GM21825 (cell line): ENCODE measurements around the gene N4BP2.

Source experiments
- ATAC-seq: cut with Tn5 transposase; IDR thresholded peaks from one replicate; pipeline ENCODE4 v1.9.1; 2021; ENCODE audit warnings: mild to moderate bottlenecking, moderate library complexity; ENCODE audit not compliant: unreplicated experiment

The N4BP2 gene

DNA sequence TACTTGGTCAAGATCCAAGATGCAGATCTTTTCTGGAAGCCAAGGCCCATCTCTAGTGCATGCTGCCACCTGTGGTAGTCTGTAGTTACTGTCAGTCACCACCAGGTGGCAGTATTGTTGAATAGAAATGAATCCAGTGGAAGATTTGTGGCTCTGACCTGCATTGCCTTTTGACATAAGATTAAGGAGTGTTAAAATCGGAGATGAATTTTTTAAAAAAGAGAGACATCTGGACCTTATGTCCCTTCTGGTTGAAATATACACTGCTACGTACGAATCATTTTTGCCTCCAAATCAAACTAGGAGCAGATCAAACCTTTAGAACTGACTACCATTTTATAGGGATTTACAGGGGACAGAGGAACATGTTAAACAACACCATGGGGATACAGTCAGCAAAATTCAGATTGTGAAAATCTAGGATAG lies 93.3 kb downstream of the N4BP2 start:
- ATAC-seq, result peak; percentile 74

GRCh38 chr4:40150932-40151331 lies 94.3 kb downstream of the N4BP2 start:
- ATAC-seq, result no peak

- ATAC-seq, result no peak
Observed at GRCh38 chr4:40152637-40153036, 96.0 kb downstream of the N4BP2 start.

- ATAC-seq, result no peak
Observed at GRCh38 chr4:40157436-40157835, 100.8 kb downstream of the N4BP2 start.

GRCh38 chr4:40160258-40160657 lies 103.6 kb downstream of the N4BP2 start:
- ATAC-seq, result no peak

GRCh38 chr4:40164459-40164858 lies 107.8 kb downstream of the N4BP2 start:
- ATAC-seq, result no peak

DNA sequence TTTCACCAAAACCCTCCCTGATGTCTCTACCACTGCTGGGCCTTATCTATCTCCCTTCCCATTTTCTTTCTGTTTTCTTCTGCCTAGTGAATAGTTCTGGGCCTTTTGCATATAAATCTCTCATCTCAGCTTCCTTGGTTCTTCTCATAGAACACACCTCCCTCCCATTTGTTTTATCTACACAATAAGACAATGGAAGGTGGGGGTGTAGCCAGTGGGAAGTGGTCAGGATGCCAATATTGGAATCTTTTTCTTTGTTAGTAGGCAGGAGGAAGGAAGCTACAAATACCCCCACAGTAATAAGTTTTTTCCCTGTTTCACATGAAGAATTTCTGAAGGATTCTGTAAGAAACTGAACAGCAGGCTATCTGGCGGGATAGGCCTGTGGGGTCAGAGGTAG lies 109.3 kb downstream of the N4BP2 start:
- no peak for ATAC-seq

- ATAC-seq, result no peak
Observed at GRCh38 chr4:40168070-40168469, 111.4 kb downstream of the N4BP2 start.

DNA sequence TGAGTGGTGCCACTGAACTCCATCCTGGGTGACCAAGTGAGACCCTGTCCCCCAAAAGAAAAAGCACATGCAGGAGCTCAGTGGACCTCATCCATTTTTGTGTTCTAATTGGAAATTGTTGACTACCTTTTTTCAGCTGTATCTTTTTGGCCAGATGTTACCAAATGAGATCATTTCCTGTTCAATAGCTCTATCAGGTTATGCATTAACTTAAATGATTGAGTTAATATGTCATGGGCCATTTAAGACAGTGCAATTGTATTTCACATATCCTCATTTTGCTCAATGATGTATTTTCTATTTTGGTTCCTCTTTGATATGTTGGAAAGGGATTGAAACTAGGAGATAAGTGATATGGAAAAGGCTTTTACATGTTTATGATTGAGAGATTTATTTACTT lies 113.9 kb downstream of the N4BP2 start:
- ATAC-seq, result peak; percentile 73

DNA sequence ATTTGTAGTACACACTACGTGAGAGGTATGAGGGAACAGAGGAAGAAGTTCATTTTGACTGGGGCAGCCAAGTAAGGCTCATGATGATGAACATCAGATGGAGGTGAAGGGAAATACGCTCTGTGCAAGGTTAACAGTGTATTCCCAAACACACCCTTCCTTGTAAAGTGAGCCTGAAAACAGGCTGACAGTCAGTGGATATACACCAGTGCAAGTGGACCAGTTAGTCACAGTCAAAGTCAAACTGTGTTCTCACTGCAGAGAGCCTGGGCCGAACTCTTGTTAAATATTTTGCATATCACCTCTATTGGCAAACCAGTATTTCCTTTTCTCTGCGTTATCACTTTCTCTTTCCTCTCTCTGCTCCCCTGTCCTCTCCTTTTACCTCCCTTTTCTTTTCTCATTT lies 116.8 kb downstream of the N4BP2 start:
- ATAC-seq, result peak; percentile 70

- no peak for ATAC-seq
Observed at GRCh38 chr4:40176602-40177001, 120.0 kb downstream of the N4BP2 start.

DNA sequence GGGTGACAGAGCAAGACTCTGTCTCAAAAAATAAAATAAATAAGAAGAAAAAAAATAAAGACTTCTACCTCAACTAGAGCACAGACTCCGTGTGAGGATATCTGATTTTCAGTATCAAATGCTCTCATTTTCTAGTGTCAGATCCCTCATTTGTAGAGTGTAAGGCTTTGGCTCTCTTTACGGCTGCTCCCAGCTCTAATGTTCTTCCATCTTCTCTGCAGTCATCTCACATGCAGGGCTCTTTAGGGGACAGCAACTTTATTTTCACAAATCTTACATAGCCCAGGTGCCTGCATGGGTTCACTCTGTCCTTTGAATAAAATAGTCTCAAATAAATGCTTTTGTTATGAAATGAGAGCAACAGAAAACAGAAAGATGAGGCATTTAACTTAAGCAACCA lies 120.9 kb downstream of the N4BP2 start:
- ATAC-seq, result no peak

- no peak for ATAC-seq
Observed at GRCh38 chr4:40178672-40179071, 122.0 kb downstream of the N4BP2 start.

GRCh38 chr4:40179360-40179759 lies 122.7 kb downstream of the N4BP2 start:
- ATAC-seq, result no peak

- no peak for ATAC-seq
Observed at GRCh38 chr4:40180356-40180755, 123.7 kb downstream of the N4BP2 start.

- no peak for ATAC-seq
Observed at GRCh38 chr4:40182001-40182400, 125.4 kb downstream of the N4BP2 start.

DNA sequence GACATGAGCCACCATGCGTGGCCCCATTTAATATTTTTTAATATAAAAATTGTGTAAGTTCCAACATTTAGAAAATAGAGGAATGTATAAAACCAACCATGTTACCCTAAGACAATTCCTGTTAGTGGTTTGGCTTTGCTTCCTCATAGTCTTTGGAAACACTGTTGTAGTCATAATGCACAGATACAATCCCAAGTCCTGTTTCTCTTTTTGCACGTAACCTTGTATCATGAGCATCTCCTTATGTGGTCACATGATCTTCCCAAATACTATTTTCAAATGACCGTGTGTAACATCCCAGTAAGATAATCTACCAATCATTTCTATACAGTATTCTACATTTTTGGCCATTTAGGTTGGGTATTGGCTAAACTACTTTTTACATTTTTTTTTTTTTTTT lies 126.3 kb downstream of the N4BP2 start:
- ATAC-seq, result no peak

- ATAC-seq, result peak; percentile 33
Observed at GRCh38 chr4:40183615-40184411, 127.2 kb downstream of the N4BP2 start.

DNA sequence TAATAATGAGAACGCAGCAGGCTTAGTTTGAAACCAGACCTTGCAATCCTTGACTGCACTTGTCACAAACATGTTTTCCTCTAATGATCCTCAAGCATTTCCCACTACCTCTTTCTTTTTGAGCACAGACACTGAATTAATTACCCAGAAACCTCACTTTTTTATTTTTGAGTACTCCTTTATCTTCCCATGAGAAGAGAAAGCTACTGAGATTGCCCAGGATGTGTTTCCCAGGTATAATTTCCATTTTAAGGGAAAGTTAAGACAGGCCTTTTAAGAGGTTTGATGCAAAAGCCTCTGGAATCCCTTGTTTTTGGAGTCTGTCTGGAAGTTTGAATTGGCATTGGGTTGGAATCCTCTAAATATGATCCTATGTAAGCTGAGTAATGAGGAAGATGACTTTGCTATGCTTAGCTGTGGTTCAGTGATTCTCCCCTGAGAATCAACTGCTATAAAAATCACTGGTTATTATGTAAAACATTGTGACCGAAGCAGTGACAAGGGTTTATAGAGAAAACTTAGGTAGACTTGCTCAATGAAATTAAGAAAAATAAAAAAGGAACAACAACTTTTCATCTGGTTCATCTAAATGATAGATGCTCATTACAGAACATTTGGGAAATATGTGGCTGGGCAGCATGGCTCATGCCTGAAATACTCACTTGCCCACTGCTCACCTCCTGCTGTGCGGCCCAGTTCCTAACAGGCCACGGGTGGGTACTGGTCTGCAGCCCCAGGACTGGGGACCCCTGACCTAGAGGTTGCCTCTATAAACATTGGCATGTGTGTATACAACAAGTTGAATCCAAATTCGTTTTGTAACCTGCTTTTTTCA lies 129.4 kb downstream of the N4BP2 start:
- ATAC-seq, result peak; percentile 47

DNA sequence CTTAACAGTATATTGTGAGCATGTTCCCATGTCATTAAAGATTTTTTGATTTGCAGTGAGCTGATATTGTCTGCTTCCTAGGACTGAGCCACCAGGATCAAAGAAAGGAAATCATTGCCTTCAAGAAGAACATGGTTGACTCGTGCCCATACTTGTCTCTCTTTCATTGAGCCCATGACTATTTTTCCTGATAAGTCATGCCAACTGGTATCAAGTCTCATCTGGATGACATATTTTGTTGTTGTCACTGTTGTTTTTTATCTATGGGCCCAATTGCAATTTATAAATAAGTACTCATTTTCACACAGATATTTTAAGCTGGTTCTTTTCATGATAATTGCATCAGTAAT lies 130.0 kb downstream of the N4BP2 start:
- ATAC-seq, result no peak

DNA sequence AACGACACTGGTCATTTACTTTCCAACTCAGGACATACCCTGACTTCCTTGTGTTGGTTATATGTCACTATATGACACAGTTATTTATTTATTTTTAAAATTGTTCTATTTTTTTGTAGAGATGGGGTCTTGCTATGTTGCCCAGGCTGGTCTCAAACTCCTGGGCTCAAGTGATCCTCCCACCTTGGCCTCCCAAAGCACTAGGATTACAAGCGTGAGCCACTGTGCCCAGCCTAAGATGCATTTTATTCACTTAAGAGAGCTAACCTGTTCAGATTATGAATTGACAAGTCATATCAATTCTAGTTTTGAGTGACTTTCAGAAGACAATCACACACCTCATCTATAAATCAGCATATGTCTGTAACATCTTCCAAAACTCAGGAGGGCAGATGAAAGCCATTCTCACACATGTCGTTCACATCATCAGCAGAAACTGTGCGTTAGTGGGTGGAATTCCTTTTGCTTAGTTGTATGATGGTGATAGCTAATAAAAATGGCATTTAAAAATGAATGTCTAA lies 130.8 kb downstream of the N4BP2 start:
- no peak for ATAC-seq

DNA sequence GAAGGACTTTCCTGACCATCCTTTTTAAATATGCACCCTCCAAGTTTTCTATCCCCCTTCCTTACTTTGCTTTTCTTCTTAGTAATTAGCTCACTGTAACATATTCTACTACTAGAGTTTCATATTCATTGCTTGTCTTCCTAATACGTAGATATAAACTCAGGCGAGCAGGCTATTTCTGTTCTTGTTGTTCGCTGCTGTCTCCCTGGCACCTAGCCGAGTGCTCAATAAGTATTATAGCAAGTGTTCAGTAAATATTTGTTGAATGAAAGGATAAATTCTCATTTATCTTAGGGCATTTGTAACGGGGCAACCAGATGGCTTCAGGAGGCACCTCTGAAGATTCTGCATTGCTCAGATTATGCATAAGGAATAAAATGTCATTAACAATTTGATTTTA lies 133.4 kb downstream of the N4BP2 start:
- no peak for ATAC-seq
